Measurements from ENCODE around the gene EVA1B.

Gene EVA1B

GRCh38 chr1:36323636-36324352 lies at the start of gene EVA1B:
Gene EVA1B (minus strand): TSS chr1:36323645. CDS start chr1:36323037, 608 bp downstream.
- no peak for DNase-seq (ENCODE audit: low read depth)

- no peak for DNase-seq (ENCODE audit: low read depth)
Observed at GRCh38 chr1:36372617-36373016, 49.2 kb upstream of the EVA1B start.

GRCh38 chr1:36369061-36369861 lies 45.8 kb upstream of the EVA1B start:
- DNase-seq (ENCODE audit: low read depth) = peak; percentile 61

- DNase-seq (ENCODE audit: low read depth) = no peak
Observed at GRCh38 chr1:36367798-36368197, 44.4 kb upstream of the EVA1B start.

GRCh38 chr1:36367066-36367465 lies 43.6 kb upstream of the EVA1B start:
- no peak for DNase-seq (ENCODE audit: low read depth)

DNA sequence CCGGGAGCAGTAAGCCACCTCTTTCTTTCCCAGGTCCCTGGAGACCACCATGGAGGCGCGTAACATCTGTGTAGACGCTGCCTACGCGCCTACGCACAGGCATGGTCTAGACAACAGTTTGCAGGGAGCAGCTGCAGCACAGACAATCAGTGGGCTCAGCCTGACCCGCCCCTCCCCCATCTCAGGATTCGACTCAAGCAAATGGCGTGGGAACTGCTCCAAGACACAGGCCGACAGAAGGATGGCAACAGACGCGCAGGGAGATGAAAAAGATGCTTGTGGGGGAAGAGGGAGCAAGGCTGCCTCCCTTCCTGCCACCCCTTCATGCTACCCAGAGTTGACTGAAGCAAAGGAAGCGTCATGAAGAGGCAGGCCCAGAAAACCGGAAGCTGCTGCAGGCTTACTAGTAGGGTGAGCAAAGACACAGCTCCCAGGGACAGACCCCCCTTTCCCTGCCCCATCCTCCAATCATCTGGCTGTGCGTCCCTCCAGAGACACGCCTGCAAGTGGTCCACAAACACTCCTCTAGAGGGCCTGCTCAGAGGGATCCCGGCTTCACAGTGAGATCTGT lies 42.7 kb upstream of the EVA1B start:
- no peak for DNase-seq (ENCODE audit: low read depth)

GRCh38 chr1:36365381-36365780 lies 41.9 kb upstream of the EVA1B start:
- DNase-seq (ENCODE audit: low read depth) = no peak

- DNase-seq (ENCODE audit: low read depth) = no peak
Observed at GRCh38 chr1:36359911-36360550, 36.6 kb upstream of the EVA1B start.

- DNase-seq (ENCODE audit: low read depth) = no peak
Observed at GRCh38 chr1:36359383-36359782, 35.9 kb upstream of the EVA1B start.

GRCh38 chr1:36358514-36359084 lies 35.2 kb upstream of the EVA1B start:
- DNase-seq (ENCODE audit: low read depth) = no peak

GRCh38 chr1:36355811-36356210 lies 32.4 kb upstream of the EVA1B start:
- DNase-seq (ENCODE audit: low read depth) = no peak

- DNase-seq (ENCODE audit: low read depth) = no peak
Observed at GRCh38 chr1:36354486-36354885, 31.0 kb upstream of the EVA1B start.

DNA sequence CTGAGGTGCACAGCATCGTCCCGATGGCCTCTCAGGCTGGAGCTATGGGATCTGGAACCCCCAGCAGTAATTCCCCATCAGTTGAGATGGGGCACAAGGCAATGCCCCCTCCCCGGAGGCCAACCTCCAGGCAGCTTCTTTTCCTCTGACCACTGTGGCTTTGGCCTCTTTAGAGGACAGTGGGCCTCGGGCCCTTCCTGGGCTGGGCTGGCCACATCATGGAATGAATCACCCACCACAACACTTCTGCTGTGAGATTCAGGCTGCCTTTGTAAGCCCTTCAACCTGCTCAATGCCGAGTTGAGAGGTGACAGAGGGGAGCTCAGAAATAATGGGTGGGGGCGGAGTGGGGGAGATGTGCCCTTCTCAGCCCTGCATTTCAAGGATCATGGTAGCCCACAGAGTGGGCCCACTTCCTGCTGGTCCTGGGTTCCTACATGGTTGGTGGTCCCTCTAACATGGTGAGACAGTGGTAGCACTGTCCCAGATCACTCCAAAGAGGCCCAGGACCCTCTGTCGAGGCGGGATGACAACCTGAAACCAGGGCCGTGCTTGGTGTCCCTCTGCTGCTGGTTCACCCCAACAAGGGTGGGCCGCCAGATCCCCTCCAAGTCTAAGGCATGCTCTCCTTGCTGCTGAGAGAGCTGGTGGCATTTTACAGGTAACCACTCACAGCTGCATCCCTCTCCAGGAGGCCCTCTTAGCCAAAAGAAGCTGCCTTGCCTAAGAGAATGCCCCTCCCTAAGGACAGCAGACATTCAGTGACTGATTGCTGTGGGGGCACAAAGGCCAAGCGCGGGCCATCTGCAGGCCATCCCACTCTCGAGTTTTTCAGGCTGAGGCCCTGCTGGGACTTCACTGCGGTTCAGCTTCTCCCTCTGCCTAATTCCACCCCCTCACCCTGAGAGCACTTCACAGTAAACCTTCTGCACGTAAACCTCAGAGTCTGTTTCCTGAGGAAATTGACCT lies 29.7 kb upstream of the EVA1B start:
- DNase-seq (ENCODE audit: low read depth) = peak; percentile 76

DNA sequence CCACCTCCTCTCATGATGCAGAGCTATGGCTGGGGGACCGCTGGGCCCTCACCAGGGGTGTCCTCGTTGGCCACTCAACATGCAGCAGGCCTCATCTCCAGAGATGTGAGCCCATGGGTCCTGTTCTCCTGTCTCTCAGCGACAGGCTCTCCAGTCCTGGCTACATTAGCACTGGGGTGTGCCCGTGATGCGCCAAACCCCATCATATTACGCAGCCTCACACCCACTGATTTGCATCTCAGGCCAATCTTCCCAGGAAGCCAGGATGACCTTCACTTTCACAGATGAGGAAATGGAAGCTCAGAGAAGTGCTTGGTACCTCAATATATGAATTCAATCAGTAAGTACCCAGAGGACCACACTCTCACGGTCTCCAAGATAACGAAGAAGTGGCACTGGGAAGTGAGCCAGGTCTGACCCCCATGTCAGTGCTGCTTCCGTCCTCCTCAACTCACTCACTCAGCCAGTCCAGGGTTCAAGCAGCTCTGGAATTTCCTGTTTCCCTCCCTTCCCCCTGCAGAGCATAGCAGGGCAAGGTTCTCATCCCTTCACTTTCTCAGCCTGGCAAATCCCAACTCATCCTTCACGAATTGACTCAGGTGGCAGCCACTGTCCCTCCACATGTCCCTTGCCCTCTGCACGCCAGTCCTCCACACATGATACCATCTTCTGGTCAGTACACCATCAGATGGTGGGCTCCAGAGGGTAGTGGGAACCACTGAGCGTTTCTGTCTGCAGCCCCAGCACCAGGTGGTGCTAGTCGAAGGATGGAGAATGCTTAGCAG lies 28.9 kb upstream of the EVA1B start:
- DNase-seq (ENCODE audit: low read depth) = peak; percentile 91

- peak; percentile 93 for DNase-seq (ENCODE audit: low read depth)
Observed at GRCh38 chr1:36351227-36351977, 28.0 kb upstream of the EVA1B start.

- DNase-seq (ENCODE audit: low read depth) = peak; percentile 96
Observed at GRCh38 chr1:36350659-36351226, 27.3 kb upstream of the EVA1B start.

- no peak for DNase-seq (ENCODE audit: low read depth)
Observed at GRCh38 chr1:36349839-36350238, 26.4 kb upstream of the EVA1B start.

GRCh38 chr1:36349241-36349671 lies 25.8 kb upstream of the EVA1B start:
- DNase-seq (ENCODE audit: low read depth) = no peak

- DNase-seq (ENCODE audit: low read depth) = no peak
Observed at GRCh38 chr1:36346741-36347370, 23.4 kb upstream of the EVA1B start.

All from HS-27A (cell line).